ENCODE results near the gene BPIFB4. TPM values are rescaled to one million over a fixed set of nuclear protein-coding genes. Genes with fewer than 3 reads are reported as not detected.

Gene BPIFB4
- total and polyA plus RNA-seq, 8 donors, result not detected

- ATAC-seq, result no peak
- Histone ChIP-seq H3K36me3 (no peaks in the 10 kb centered on the region), H3K4me1 (peaks cover 0 to 6% of the 10 kb centered on the region in 2 donors), H3K4me3 (no peak overlapping the region), H3K27ac (no peak overlapping the region), H3K27me3 (peaks cover 0 to 18% of the 10 kb centered on the region in 2 donors), H3K9me3 (no peaks in the 10 kb centered on the region)
- no peak for TF ChIP-seq CTCF (IDR thresholded peaks at IDR 0.05)
- no peak for DNase-seq
- intact Hi-C loops (cut with DNase I), result no loop called here
These were observed 46.5 kb downstream of the BPIFB4 start for GRCh38 chr20:33125983-33126382.

DNA sequence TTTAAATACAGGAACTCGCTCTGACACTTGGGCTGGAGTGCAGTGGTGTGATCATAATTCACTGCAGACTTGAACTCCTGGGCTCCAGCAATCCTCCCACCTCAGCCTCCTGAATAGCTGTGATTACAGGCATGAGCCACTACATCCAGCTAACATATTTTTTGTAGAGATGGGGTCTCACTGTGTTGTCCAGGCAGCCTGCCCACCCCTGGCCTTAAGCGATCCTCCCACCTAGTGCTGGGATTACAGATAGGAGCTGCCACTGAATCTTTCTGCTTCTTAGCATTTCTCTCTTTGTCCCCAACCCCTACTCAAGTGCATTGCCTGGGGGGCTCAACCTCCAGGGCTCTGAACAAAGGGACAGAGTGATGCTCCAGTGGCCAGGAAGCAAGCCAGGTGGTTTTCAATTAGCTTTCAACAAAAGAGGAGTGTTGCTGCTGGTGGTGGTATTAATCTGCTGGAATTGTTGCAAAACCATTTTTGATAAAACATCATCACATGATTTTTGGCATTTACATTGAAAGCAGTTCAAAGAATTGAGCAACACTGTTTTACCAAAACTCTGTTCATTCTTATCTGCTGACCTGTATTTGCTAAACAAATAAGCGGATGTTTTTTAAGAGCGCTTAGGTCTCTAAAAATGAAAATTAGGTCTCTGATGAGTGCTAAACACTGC, 48.1 kb downstream of the BPIFB4 start:
- intact Hi-C loops (cut with DNase I), result no loop called here
- ATAC-seq (peak; percentile 54), DNase-seq (no peak)
- Histone ChIP-seq H3K36me3 (no peaks in the 10 kb centered on the region), H3K4me1 (peaks cover 0 to 6% of the 10 kb centered on the region in 2 donors), H3K9me3 (no peaks in the 10 kb centered on the region), H3K27me3 (peaks cover 0 to 28% of the 10 kb centered on the region in 2 donors), H3K4me3 (no peak overlapping the region), H3K27ac (peak overlapping the region in 1 of 2 donors; percentile 33)
- TF ChIP-seq CTCF (IDR thresholded peaks at IDR 0.05), result no peak

DNA sequence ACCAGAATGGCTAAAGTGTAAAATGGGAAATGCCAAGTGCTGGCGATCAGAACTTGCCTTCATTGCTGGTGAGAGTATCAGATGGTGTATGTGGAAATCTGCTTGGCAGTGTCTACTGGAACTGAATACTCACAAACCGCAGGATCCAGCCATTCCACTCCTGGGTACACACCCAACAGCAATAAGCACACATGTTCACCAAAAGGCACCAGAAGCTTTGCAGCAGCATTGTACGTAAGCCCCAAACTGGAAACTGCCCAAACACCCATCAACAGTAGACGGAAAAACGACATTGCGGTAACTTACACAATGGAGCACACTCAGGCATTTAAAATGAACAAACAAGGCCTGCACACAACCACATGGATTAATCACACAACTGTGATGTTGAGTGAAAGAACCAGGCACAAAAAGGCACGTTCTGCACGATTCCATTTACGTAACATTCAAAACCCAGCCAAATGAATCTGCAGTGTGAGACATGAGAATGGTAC, 51.2 kb downstream of the BPIFB4 start:
- H3K9me3 ChIP-seq, result no peaks in the 10 kb centered on the region
- intact Hi-C loops (cut with DNase I), result no loop called here
- peak overlapping the region; percentile 45 to 55 for H3K27ac ChIP-seq
- no peak for TF ChIP-seq CTCF (IDR thresholded peaks at IDR 0.05)
- peaks cover 0 to 16% of the 10 kb centered on the region in 2 donors for H3K27me3 ChIP-seq
- ATAC-seq (peak; percentile 87), DNase-seq (peak in 1 of 4 donors; percentile 50)
- H3K4me1 ChIP-seq, result peaks cover 0 to 6% of the 10 kb centered on the region in 2 donors
- no peak overlapping the region for H3K4me3 ChIP-seq
- no peaks in the 10 kb centered on the region for H3K36me3 ChIP-seq

DNA sequence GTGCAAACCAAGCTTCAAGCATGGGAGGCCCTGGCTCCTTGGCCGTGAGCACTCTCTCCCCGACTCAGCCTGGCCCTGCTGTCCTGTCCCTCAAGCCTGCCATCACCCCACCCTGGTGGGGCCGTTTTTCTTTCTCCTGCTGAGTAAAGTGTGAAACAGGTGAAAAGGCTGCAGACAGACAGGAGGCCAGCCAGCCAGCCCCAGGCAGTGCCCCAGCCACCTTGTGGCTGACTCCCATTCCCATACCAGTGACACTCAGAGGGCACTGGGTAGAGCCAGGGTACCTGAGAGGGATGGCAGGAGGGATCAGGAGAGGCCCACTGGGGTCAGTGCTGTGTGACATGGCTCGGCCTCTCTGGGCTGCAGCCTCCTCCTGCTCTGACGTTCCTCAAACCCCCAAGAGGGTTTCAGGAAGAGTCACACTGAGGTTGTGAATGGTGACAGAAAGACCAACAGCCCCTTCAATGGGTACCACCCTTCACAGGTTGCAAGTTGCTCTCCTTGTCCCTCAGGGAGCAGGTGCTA, 52.6 kb downstream of the BPIFB4 start:
- peaks cover 0 to under 1% of the 10 kb centered on the region in 2 donors for H3K4me1 ChIP-seq
- no peak for TF ChIP-seq CTCF (IDR thresholded peaks at IDR 0.05)
- intact Hi-C loops (cut with DNase I), result no loop called here
- H3K27me3 ChIP-seq, result peaks cover 0 to 16% of the 10 kb centered on the region in 2 donors
- no peaks in the 10 kb centered on the region for H3K36me3 ChIP-seq
- DNase-seq, result no peak
- H3K4me3 ChIP-seq, result no peak overlapping the region
- no peak overlapping the region for H3K27ac ChIP-seq
- H3K9me3 ChIP-seq, result no peaks in the 10 kb centered on the region
- no peak for ATAC-seq

GRCh38 chr20:33132513-33133372, 53.3 kb downstream of the BPIFB4 start:
- ATAC-seq, result no peak
- no peak for DNase-seq
- intact Hi-C loops (cut with DNase I), result no loop called here
- no peak for TF ChIP-seq CTCF (IDR thresholded peaks at IDR 0.05)
- Histone ChIP-seq H3K27ac (no peak overlapping the region), H3K4me3 (no peak overlapping the region), H3K36me3 (no peaks in the 10 kb centered on the region), H3K9me3 (no peaks in the 10 kb centered on the region), H3K4me1 (no peaks in the 10 kb centered on the region), H3K27me3 (peaks cover 0 to 16% of the 10 kb centered on the region in 2 donors)
